Neural progenitor cell (in vitro differentiated cells): ENCODE measurements around the gene PPM1D.

Experiments
- EZH2 ChIP-seq: fragments of 200-600 bp; sonication (generic); IDR thresholded peaks from 2 replicates; pipeline ENCODE4 v1.6.1; 2017; ENCODE audit warnings: antibody characterized with exemption, mild to moderate bottlenecking, moderate library complexity
- EZH2phosphoT487 ChIP-seq: fragments of 200-600 bp; sonication (generic); IDR thresholded peaks from 2 replicates; pipeline ENCODE4 v1.6.1; 2017; ENCODE audit warnings: antibody characterized with exemption
- TF ChIP-seq, protein P1 (sequence below): fragments of 200-600 bp; sonication (generic); IDR thresholded peaks from 2 replicates; pipeline ENCODE4 v1.5.1; 2017; ENCODE audit warnings: antibody characterized with exemption, mild to moderate bottlenecking

DNA sequence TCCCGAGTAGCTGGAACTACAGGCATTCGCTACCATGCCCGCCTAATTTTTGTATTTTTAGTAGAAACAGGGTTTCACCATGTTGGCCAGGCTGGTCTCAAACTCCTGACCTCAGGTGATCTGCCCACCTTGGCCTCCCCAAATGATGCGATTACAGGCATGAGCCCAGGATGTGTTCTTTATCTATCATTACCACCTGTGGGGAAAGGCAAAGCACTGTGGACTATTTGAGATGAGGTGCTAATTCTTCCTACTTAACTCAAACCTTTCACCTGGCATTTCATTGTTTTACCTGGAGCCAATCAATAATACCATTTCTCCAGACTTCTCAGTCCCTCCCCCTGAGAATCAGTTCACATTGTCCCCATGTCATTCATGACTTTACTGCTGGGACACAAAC, 20.4 kb upstream of the PPM1D start:
- TF ChIP-seq, protein P1, sequence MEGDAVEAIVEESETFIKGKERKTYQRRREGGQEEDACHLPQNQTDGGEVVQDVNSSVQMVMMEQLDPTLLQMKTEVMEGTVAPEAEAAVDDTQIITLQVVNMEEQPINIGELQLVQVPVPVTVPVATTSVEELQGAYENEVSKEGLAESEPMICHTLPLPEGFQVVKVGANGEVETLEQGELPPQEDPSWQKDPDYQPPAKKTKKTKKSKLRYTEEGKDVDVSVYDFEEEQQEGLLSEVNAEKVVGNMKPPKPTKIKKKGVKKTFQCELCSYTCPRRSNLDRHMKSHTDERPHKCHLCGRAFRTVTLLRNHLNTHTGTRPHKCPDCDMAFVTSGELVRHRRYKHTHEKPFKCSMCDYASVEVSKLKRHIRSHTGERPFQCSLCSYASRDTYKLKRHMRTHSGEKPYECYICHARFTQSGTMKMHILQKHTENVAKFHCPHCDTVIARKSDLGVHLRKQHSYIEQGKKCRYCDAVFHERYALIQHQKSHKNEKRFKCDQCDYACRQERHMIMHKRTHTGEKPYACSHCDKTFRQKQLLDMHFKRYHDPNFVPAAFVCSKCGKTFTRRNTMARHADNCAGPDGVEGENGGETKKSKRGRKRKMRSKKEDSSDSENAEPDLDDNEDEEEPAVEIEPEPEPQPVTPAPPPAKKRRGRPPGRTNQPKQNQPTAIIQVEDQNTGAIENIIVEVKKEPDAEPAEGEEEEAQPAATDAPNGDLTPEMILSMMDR, result no peak
- TF ChIP-seq EZH2 (no peak), EZH2phosphoT487 (no peak)
